ENCODE measurements around the gene EXD3.

Gene EXD3

GRCh38 chr9:137461663-137462395 lies 38.9 kb upstream of the EXD3 start:
- TF ChIP-seq, protein P1, sequence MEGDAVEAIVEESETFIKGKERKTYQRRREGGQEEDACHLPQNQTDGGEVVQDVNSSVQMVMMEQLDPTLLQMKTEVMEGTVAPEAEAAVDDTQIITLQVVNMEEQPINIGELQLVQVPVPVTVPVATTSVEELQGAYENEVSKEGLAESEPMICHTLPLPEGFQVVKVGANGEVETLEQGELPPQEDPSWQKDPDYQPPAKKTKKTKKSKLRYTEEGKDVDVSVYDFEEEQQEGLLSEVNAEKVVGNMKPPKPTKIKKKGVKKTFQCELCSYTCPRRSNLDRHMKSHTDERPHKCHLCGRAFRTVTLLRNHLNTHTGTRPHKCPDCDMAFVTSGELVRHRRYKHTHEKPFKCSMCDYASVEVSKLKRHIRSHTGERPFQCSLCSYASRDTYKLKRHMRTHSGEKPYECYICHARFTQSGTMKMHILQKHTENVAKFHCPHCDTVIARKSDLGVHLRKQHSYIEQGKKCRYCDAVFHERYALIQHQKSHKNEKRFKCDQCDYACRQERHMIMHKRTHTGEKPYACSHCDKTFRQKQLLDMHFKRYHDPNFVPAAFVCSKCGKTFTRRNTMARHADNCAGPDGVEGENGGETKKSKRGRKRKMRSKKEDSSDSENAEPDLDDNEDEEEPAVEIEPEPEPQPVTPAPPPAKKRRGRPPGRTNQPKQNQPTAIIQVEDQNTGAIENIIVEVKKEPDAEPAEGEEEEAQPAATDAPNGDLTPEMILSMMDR (IDR thresholded peaks at IDR 0.05; ENCODE audit: borderline replicate concordance, control extremely low read depth, extremely low read depth, insufficient read depth, missing control alignments): no peak
- peak; percentile 92 for DNase-seq (ENCODE audit: low spot score)

GRCh38 chr9:137461316-137461662 lies 38.3 kb upstream of the EXD3 start:
- TF ChIP-seq, protein P1 (IDR thresholded peaks at IDR 0.05; ENCODE audit: borderline replicate concordance, control extremely low read depth, extremely low read depth, insufficient read depth, missing control alignments): no peak
- in situ Hi-C loops (cut with MboI; ENCODE audit: low sequenced_read_pairs, unreplicated experiment): no loop called here
- no peak for DNase-seq (ENCODE audit: low spot score)

More at GRCh38 chr9:137461663-137462395, 38.9 kb upstream of the EXD3 start:
- in situ Hi-C loops (cut with MboI; ENCODE audit: low sequenced_read_pairs, unreplicated experiment): no loop called here

DNA sequence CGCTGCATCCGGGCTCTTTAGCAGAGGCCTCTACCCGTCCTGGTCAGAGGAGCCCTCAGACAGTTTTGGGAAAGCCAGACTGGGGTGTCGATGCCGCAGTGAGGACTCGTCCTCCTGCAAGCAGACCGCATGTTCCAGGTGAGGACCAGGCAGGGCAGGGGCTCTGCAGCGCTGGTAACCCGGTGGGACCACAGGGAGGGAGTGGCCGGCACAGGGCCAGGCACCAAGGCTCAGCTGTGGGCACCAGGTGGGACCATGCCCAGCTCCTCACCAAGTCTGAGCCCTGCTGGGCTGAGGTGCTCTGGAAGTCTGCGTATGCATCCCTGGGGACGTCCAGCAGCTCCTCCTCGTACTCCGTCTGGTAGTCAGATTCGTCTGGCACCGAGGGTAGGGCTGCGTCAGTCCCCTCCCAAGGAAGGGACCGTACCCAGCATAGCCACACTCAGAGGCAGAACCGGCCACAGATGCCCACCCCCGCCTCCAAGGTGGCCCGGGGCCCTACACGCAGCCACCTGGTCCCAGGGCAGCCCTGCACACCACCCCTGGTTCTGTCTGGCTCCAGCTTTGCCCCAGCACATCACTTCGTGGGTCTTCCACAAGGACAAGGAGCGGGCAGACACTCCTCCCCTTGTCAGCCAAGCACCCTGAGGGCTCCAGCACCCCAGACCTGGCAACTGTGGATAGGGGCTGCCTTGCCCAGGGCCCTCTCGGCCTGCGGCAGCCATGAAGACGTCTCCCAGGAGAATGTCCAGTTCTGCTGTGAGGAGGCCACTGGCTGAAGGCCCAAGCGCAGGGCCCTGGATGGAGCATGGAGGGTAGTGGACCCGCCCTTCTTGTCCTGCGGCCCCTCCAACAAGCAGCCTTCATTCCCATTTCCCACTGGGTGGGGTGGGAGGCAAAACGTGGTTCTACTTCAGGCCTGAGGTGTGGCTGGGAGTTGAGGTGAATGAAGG lies 37.7 kb upstream of the EXD3 start:
- no peak for DNase-seq (ENCODE audit: low spot score)
- TF ChIP-seq, protein P1 (IDR thresholded peaks at IDR 0.05; ENCODE audit: borderline replicate concordance, control extremely low read depth, extremely low read depth, insufficient read depth, missing control alignments): no peak
- in situ Hi-C loops (cut with MboI; ENCODE audit: low sequenced_read_pairs, unreplicated experiment): no loop called here

- DNase-seq (ENCODE audit: low spot score): no peak
- in situ Hi-C loops (cut with MboI; ENCODE audit: low sequenced_read_pairs, unreplicated experiment): no loop called here
- TF ChIP-seq, protein P1 (IDR thresholded peaks at IDR 0.05; ENCODE audit: borderline replicate concordance, control extremely low read depth, extremely low read depth, insufficient read depth, missing control alignments): no peak
These were observed 36.8 kb upstream of the EXD3 start for GRCh38 chr9:137459601-137460362.

- in situ Hi-C loops (cut with MboI; ENCODE audit: low sequenced_read_pairs, unreplicated experiment): no loop called here
- TF ChIP-seq, protein P1 (IDR thresholded peaks at IDR 0.05; ENCODE audit: borderline replicate concordance, control extremely low read depth, extremely low read depth, insufficient read depth, missing control alignments): no peak
- DNase-seq (ENCODE audit: low spot score): peak; percentile 100
These were observed 36.2 kb upstream of the EXD3 start, which contains the start of gene NSMF for GRCh38 chr9:137459152-137459600. Gene NSMF, minus strand, starts transcription at chr9:137459334. Its CDS starts 232 bp downstream, at chr9:137459102.
